GM12801 (cell line): ENCODE measurements around the gene GCNA.

ENCODE experiments used
- TF ChIP-seq, protein P1 (sequence below): IDR thresholded peaks from one replicate; pipeline ENCODE4 v1.5.1; 2011; ENCODE audit warnings: control low read depth; ENCODE audit not compliant: insufficient read length; ENCODE audit errors: extremely low read depth

GCNA gene

DNA sequence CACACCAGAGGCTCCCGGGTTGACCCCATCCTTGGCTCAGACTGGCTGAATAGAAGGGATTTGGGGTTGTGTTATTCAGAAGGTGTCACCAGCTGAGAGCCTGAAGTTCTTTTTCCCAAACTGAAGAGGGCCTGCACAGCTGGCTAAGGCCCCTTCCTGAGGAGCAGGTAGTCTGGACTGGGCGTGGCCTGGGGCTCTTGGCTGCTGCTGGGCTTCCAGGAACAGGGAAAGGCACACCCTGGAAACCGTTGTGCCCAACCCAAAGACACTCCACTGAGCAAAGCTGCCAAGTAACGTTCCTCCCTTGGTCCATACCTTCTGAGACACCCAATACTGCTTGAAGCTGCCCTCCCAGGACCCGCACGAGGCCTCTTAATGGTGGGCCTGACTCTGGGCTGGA, 48.3 kb downstream of the GCNA start:
- TF ChIP-seq, protein P1, sequence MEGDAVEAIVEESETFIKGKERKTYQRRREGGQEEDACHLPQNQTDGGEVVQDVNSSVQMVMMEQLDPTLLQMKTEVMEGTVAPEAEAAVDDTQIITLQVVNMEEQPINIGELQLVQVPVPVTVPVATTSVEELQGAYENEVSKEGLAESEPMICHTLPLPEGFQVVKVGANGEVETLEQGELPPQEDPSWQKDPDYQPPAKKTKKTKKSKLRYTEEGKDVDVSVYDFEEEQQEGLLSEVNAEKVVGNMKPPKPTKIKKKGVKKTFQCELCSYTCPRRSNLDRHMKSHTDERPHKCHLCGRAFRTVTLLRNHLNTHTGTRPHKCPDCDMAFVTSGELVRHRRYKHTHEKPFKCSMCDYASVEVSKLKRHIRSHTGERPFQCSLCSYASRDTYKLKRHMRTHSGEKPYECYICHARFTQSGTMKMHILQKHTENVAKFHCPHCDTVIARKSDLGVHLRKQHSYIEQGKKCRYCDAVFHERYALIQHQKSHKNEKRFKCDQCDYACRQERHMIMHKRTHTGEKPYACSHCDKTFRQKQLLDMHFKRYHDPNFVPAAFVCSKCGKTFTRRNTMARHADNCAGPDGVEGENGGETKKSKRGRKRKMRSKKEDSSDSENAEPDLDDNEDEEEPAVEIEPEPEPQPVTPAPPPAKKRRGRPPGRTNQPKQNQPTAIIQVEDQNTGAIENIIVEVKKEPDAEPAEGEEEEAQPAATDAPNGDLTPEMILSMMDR: no peak

- TF ChIP-seq, protein P1: no peak
These were observed 49.6 kb downstream of the GCNA start for GRCh38 chrX:71627588-71628404.

GRCh38 chrX:71629467-71629866, 51.2 kb downstream of the GCNA start:
- TF ChIP-seq, protein P1: no peak

GRCh38 chrX:71632923-71633657, 54.9 kb downstream of the GCNA start:
- TF ChIP-seq, protein P1: no peak

- TF ChIP-seq, protein P1: no peak
These were observed 56.1 kb downstream of the GCNA start for GRCh38 chrX:71634366-71634765.

- TF ChIP-seq, protein P1: no peak
These were observed 58.4 kb downstream of the GCNA start for GRCh38 chrX:71636438-71637252.

DNA sequence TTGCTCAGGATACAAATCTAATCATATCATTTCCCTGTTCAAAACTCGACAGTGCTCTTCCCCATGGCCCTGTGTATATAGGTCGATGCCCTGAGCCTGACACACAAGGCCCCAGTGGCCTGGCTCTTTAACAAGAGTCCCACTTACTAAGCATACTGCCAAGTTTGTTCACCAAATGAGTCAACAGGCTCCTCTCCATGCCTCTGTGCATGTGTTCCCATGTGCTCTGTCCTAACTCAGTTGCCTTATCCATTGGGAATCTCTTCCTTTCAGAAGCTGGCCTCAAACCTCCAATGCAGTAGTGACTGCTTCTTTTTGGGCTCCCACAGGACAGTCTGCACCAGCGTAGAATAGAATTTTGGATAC, 59.0 kb downstream of the GCNA start:
- TF ChIP-seq, protein P1: no peak
